ENCODE data around the gene CAMKMT. TPM values are rescaled to one million over a fixed set of nuclear protein-coding genes. Genes with fewer than 3 reads are reported as not detected.

The CAMKMT gene
- total and polyA plus RNA-seq, 9 of the 15 experiments (the other 6 are each of a cell fraction or from before 2014, with no cell fraction given) = 1.6 to 15.3 (median 7.4) TPM

DNA sequence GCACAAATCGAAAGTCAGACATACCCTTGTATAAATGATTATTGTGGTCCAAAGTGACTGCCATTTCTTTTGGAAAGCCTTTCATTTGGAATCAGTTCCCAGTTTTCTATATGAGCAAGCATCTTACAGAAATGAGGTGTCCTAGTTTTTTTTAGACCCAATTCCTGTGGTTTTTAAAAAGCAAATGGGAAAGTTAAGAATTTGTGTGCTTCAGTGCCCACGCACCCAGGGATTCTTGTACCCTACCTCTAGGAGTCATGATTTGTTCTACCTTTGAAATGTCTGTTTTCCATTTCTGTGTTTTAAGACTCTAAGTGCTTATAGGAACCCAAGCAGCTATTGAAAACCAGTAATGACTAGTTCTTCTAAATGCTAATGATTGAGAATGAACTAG, 218.1 kb downstream of the CAMKMT start (continued):
- TF ChIP-seq, protein P1, sequence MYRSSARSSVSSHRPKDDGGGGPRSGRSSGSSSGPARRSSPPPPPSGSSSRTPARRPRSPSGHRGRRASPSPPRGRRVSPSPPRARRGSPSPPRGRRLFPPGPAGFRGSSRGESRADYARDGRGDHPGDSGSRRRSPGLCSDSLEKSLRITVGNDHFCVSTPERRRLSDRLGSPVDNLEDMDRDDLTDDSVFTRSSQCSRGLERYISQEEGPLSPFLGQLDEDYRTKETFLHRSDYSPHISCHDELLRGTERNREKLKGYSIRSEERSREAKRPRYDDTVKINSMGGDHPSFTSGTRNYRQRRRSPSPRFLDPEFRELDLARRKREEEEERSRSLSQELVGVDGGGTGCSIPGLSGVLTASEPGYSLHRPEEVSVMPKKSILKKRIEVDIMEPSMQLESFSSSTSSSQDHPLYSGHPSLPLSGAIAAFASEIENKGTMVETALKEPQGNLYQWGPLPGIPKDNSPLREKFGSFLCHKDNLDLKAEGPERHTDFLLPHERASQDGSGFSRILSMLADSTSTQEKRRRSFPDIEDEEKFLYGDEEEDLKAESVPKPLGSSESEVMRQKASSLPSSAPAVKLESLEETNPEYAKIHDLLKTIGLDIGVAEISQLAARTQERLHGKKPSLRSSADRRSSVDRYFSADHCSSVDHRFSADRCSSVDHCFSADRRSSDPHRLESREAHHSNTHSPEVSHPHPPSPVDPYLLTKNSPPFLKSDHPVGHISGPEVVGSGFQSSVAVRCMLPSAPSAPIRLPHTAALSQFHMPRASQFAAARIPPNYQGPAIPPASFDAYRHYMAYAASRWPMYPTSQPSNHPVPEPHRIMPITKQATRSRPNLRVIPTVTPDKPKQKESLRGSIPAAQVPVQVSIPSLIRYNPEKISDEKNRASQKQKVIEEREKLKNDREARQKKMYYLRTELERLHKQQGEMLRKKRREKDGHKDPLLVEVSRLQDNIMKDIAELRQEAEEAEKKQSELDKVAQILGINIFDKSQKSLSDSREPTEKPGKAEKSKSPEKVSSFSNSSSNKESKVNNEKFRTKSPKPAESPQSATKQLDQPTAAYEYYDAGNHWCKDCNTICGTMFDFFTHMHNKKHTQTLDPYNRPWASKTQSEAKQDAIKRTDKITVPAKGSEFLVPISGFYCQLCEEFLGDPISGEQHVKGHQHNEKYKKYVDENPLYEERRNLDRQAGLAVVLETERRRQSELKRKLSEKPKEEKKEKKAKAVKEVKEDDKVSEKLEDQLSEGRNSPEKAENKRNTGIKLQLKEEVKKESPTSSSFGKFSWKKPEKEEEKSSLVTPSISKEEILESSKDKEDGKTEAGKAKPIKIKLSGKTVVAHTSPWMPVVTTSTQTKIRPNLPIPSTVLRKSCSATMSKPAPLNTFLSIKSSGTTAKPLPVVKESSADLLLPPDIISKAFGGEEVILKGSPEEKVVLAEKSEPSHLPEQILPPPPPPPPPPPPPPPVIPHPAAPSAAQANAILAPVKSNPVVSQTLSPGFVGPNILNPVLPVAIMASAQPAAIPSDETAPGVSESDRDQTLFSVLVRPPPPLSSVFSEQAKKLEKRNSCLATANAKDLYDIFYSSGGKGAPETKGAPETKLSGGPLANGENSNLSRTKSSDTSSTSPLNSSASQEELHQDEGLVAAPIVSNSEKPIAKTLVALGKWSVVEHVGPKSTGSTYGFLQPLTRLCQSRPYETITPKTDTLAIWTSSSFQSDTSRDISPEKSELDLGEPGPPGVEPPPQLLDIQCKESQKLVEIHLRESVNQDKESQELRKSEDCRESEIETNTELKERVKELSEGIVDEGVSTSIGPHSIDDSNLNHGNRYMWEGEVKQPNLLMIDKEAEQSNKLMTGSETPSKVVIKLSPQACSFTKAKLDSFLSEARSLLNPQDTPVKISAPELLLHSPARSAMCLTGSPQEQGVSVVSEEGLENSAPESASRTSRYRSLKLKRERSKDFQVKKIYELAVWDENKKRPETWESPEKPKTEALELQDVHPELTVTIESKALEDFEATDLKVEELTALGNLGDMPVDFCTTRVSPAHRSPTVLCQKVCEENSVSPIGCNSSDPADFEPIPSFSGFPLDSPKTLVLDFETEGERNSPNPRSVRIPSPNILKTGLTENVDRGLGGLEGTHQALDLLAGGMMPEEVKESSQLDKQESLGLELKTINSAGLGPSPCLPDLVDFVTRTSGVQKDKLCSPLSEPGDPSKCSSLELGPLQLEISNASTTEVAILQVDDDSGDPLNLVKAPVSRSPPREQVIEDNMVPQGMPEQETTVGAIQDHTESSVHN (IDR thresholded peaks at IDR 0.05; ENCODE audit: borderline replicate concordance in 1 of 2, low read depth in 1 of 2) = no peak
- TF ChIP-seq POU5F1 (IDR thresholded peaks at IDR 0.05; ENCODE audit: borderline replicate concordance, low read depth, low read length, partially characterized antibody) = no peak
- no peak for TF ChIP-seq NCOA2 (IDR thresholded peaks at IDR 0.05; ENCODE audit: partially characterized antibody in 2 of 2)
